Neural cell (in vitro differentiated cells): ENCODE measurements around the gene TSKU.

Source experiments
- EP300 ChIP-seq: fragments of 450-650 bp; conservative IDR thresholded peaks from 2 replicates; pipeline ENCODE4 v1.6.1; 2014; ENCODE audit warnings: antibody characterized with exemption, mild to moderate bottlenecking, moderate library complexity; ENCODE audit not compliant: poor library complexity, severe bottlenecking
- EZH2 ChIP-seq: fragments of 200-600, 300-800 bp; shearing (Covaris generic), sonication (generic); IDR thresholded peaks from 2 replicates; pipeline ENCODE4 v1.6.1; 2014; ENCODE audit warnings: antibody characterized with exemption, low read length, borderline replicate concordance, mild to moderate bottlenecking; ENCODE audit not compliant: insufficient read depth, poor library complexity, severe bottlenecking
- POLR2AphosphoS5 ChIP-seq: IDR thresholded peaks from 2 replicates; pipeline ENCODE4 v1.6.1; 2012
- RAD21 ChIP-seq: fragments of 450-650 bp; conservative IDR thresholded peaks from 2 replicates; pipeline ENCODE4 v1.6.1; 2014; ENCODE audit warnings: antibody characterized with exemption, mild to moderate bottlenecking, moderate library complexity
- REST ChIP-seq: IDR thresholded peaks from 2 replicates; pipeline ENCODE4 v1.6.1; 2012; ENCODE audit warnings: borderline replicate concordance
- SMC3 ChIP-seq: fragments of 450-650 bp; conservative IDR thresholded peaks from 2 replicates; pipeline ENCODE4 v1.6.1; 2014; ENCODE audit warnings: antibody characterized with exemption, mild to moderate bottlenecking, moderate library complexity; ENCODE audit not compliant: poor library complexity
- TAF1 ChIP-seq: IDR thresholded peaks from 2 replicates; pipeline ENCODE4 v1.6.1; 2012; ENCODE audit warnings: low read depth
- TF ChIP-seq, protein P1 (sequence below): fragments of 450-650 bp; IDR thresholded peaks from 2 replicates; pipeline ENCODE4 v1.5.1; 2014; ENCODE audit warnings: antibody characterized with exemption, mild to moderate bottlenecking, moderate library complexity; ENCODE audit not compliant: poor library complexity, severe bottlenecking

DNA sequence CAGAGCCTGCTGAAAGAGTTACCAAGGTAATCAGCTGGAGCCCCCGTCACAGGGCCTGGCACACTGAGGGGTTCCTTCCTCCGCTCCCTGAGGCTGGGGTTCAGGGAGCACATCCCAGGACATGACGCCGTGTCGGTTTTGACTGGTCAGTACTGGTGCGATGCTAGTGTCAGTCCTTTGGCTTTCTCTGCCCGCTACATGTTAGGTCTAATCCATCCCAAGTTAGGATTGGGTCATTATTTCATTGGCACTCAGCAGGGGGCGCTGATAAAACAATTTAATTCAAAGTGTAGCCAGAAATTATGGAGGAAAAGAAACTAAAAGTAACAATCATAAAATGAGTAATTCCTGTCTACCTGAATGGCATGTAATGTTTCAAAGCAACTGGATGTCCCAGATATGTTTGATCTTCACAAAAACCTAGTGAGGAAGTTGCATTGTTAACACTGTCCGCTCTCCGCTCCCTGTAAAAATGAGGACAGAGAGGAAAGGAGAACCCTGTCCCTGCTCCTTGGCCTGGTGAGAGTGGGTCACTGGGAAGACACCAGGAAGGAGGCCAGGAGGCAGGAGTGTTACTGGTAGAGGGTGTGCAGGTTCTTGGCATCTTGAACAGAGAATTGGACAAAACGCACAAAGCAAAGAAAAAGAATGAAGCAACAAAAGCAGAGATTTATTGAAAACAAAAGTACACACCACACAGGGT is 27.1 kb downstream of the TSKU start:
- TF ChIP-seq, protein P1, sequence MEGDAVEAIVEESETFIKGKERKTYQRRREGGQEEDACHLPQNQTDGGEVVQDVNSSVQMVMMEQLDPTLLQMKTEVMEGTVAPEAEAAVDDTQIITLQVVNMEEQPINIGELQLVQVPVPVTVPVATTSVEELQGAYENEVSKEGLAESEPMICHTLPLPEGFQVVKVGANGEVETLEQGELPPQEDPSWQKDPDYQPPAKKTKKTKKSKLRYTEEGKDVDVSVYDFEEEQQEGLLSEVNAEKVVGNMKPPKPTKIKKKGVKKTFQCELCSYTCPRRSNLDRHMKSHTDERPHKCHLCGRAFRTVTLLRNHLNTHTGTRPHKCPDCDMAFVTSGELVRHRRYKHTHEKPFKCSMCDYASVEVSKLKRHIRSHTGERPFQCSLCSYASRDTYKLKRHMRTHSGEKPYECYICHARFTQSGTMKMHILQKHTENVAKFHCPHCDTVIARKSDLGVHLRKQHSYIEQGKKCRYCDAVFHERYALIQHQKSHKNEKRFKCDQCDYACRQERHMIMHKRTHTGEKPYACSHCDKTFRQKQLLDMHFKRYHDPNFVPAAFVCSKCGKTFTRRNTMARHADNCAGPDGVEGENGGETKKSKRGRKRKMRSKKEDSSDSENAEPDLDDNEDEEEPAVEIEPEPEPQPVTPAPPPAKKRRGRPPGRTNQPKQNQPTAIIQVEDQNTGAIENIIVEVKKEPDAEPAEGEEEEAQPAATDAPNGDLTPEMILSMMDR = no peak
- TF ChIP-seq POLR2AphosphoS5 (no peak), EZH2 (no peak), RAD21 (no peak), TAF1 (no peak), REST (no peak), EP300 (no peak), SMC3 (no peak)
